Measurements from ENCODE around the gene DHRS7. TPM values are rescaled to one million over a fixed set of nuclear protein-coding genes. Genes with fewer than 3 reads are reported as not detected.
A peak's percentile ranks its signal among the peaks of the same experiment; 100 is the strongest.

DHRS7 gene
- total and polyA plus RNA-seq, 10 of the 15 experiments (the other 5 are each of a cell fraction or from before 2014, with no cell fraction given), result 55.0 to 99.8 (median 62.2) TPM

GRCh38 chr14:60095781-60096450 is 69.3 kb downstream of the DHRS7 start:
- CTCF ChIA-PET, result interaction anchor here (0.7 to 1.7 kb wide), 10 partner anchors 10 to 235 kb away, joined by 3 to 7 read pairs (median 4); partner anchors contain the start of gene PPM1A
- Histone ChIP-seq H3K9me3 (replicated peaks; ENCODE audit: control insufficient read depth, insufficient read depth, low read length) (no peaks in the 10 kb centered on the region; the same call in 2 of the 3 replicates), H3K36me3 (ENCODE audit: control insufficient read depth in 2 of 2, insufficient read depth in 2 of 2, low read length in 1 of 2) (peaks cover 0 to 4% of the 10 kb centered on the region in 2 experiments; a peak in 1 of 4 replicates), H3K79me2 (ENCODE audit: control insufficient read depth, insufficient read depth, low read length) (peaks cover 68% of the 10 kb centered on the region), H3K27ac (ENCODE audit: control insufficient read depth, insufficient read depth) (peak overlapping the region; percentile 56; the same call in 1 of the 2 replicates), H4K20me1 (ENCODE audit: control insufficient read depth, insufficient read depth) (no peaks in the 10 kb centered on the region), H3K9ac (ENCODE audit: control insufficient read depth, insufficient read depth, low read length) (no peak overlapping the region), H3K4me3 (0 out of 2 replicates have a peak overlapping the region, but pooled peaks have one; percentile 53), H2AFZ (ENCODE audit: control insufficient read depth, low read depth, low read length) (no peak overlapping the region), H3K4me2 (ENCODE audit: control insufficient read depth, insufficient read depth) (peak overlapping the region; percentile 80), H3K27me3 (replicated peaks in 1 of 2; ENCODE audit: control insufficient read depth in 2 of 2, insufficient read depth in 2 of 2, low read length in 1 of 2) (no peaks in the 10 kb centered on the region), H3K4me1 (ENCODE audit: control insufficient read depth, insufficient read depth, low read length) (peaks cover 8% of the 10 kb centered on the region)
- SMC1A ChIA-PET (ENCODE audit: uncharacterized antibody, unreplicated experiment), result interaction anchor here (0.7 to 2.0 kb wide), 11 partner anchors 10 to 254 kb away, joined by 3 to 9 read pairs (median 4); no protein-coding TSS in a partner anchor
- in situ Hi-C loops (cut with MboI) (no loop called here), intact Hi-C loops (cut with micrococcal nuclease; ENCODE audit: unreplicated experiment) (loop anchor here (10.0 kb wide), 2 partner anchors 229 to 611 kb away; partner anchors contain the start of genes JKAMP and L3HYPDH)
- WGBS (ENCODE audit: insufficient coverage, insufficient replicate concordance, low lambda C conversion rate, missing lambda C conversion rate), result 65% methylated on average over 3 of the region's 3 CpGs
- DNase-seq (ENCODE audit: low read depth, low spot score), result no peak
- ATAC-seq, result no peak
- FAIRE-seq, result no peak
- RAD21 ChIA-PET (ENCODE audit: unreplicated experiment), result interaction anchor here (0.7 to 2.2 kb wide), 7 partner anchors 13 to 132 kb away, joined by 3 to 14 read pairs (median 3); partner anchors contain the start of gene DHRS7
- BruUV-seq (replicated peaks), result no TSS peak
- POLR2A ChIA-PET, result interaction anchor here (0.7 to 2.2 kb wide), 8 partner anchors 34 to 252 kb away, joined by 3 to 8 read pairs (median 3); partner anchors contain the start of genes DHRS7 and PPM1A
- TF ChIP-seq BMI1 (IDR thresholded peaks at IDR 0.05; ENCODE audit: borderline replicate concordance) (peak; percentile 15; the same call in 1 of the 2 replicates), MEF2B (IDR thresholded peaks at IDR 0.05; ENCODE audit: partially characterized antibody, poor library complexity, severe bottlenecking) (peak; percentile 84), IKZF2 (IDR thresholded peaks at IDR 0.05) (no peak), PKNOX1 (IDR thresholded peaks at IDR 0.05) (no peak), TCF7 (IDR thresholded peaks at IDR 0.05; ENCODE audit: borderline replicate concordance) (no peak), ASH2L (IDR thresholded peaks at IDR 0.05; ENCODE audit: borderline replicate concordance, low read depth) (no peak), ETV6 (conservative IDR thresholded peaks at IDR 0.05 in 1 of 2, IDR thresholded peaks at IDR 0.05 in 1 of 2; ENCODE audit: borderline replicate concordance in 1 of 2, low read depth in 1 of 2) (no peak), MTA2 (IDR thresholded peaks at IDR 0.05; ENCODE audit: low read depth) (peak; percentile 53; the same call in 1 of the 2 replicates), KDM1A (IDR thresholded peaks at IDR 0.05; ENCODE audit: borderline replicate concordance) (no peak), ZNF622 (IDR thresholded peaks at IDR 0.05) (no peak), CTCF (IDR thresholded peaks at IDR 0.05 in 2 of 3, conservative IDR thresholded peaks at IDR 0.05 in 1 of 3; ENCODE audit: control insufficient read depth in 2 of 3, extremely low read depth in 1 of 3, insufficient read depth in 1 of 3, low read depth in 3 of 3, low read length in 3 of 3) (no peak)

All from GM12878 (cell line).